Ovary (tissue), 9 donors: Measurements from ENCODE around the gene ABHD4. TPM values are rescaled to one million over a fixed set of nuclear protein-coding genes. Genes with fewer than 3 reads are reported as not detected.
"Not testable (repeated sequence)": the region's sequence is repeated elsewhere in the genome, so short reads cannot be mapped to it uniquely, and the experiment has no call there.

Experiments used
- DNase-seq, 5 donors: peaks; one replicate each; pipeline ENCODE4 v3.0.0-alpha.2; 2019 to 2020
- H3K27ac ChIP-seq, 2 donors: fragments of 200-600 bp; one replicate each; pipeline versions ENCODE4 v1.5.1 to v1.8.0; 2019 to 2022
- H3K27me3 ChIP-seq: fragments of 200-600 bp; one replicate; pipeline ENCODE4 v1.8.0; 2022
- H3K36me3 ChIP-seq: fragments of 200-600 bp; sonication (generic); one replicate; pipeline ENCODE4 v1.5.1; 2019
- H3K4me1 ChIP-seq: one replicate; pipeline ENCODE4 v1.8.1; 2013; ENCODE audit warnings: mild to moderate bottlenecking, moderate library complexity; ENCODE audit not compliant: insufficient read depth
- H3K4me3 ChIP-seq: fragments of 200-600 bp; sonication (generic); one replicate; pipeline ENCODE4 v1.5.1; 2017
- H3K9me3 ChIP-seq, 2 donors: fragments of 200-600 bp in 1 of 2; sonication (generic) in 1 of 2; one replicate each; pipeline versions ENCODE4 v1.5.1 to v1.8.1; 2013 to 2019; ENCODE audit warnings: mild to moderate bottlenecking in 1 of 2, moderate library complexity in 1 of 2
- EP300 ChIP-seq: sonication (generic); formaldehyde crosslinking; IDR thresholded peaks from one replicate; pipeline ENCODE4 v1.6.1; 2017; ENCODE audit warnings: antibody characterized with exemption
- POLR2A ChIP-seq: fragments of 450-650 bp; IDR thresholded peaks from one replicate; pipeline ENCODE4 v1.6.1; 2017; ENCODE audit warnings: antibody characterized with exemption, mild to moderate bottlenecking, moderate library complexity
- WGBS, 3 donors: extraction: QIAGEN DNeasy Blood & Tissue Kit in 1 of 3; methylation state at CpG; one replicate each; pipeline versions ENCODE4 v1.1.5 to v1.1.7; 2013 to 2017; 5-methylcytosine and 5-hydroxymethylcytosine counted together
- intact Hi-C, 4 donors: fragments of 100-400 bp; cut with DNase I; formaldehyde crosslinking; loops; one replicate each; pipeline versions ENCODE4 v1.11.0 to v1.15.1; 2022 to 2023
- polyA plus RNA-seq, 2 donors: library from polyadenylated mRNA; stranded (reverse); fragments of 200-250 nt in 1 of 2; fragments of 350-450 nt in 1 of 2; fragmentation: Illumina TruSeq in 1 of 2; extraction: RNeasy Lipid Tissue Mini Kit (QIAGEN cat#74804) in 1 of 2; gene quantifications; one replicate each; pipeline ENCODE4 v1.2.3, GENCODE V29; 2013 to 2014
- total RNA-seq, 7 donors: library from RNA; depleted of rRNA in 2 of 7; stranded (reverse); fragments of >200 nt in 2 of 7; fragmentation: NEBNext Ultra II Directional in 3 of 7; extraction: Animal tissue kit (Norgen Biotek cat#: 25700) in 3 of 7; gene quantifications; one replicate each; pipeline versions ENCODE4 v1.1.0 to v1.2.4, GENCODE V29; 2016 to 2023
- TF ChIP-seq, protein P1 (sequence below), 3 donors: fragments of 450-650 bp in 2 of 3; fragments of 200-600 bp in 1 of 3; IDR thresholded peaks; one replicate each; pipeline versions ENCODE4 v1.5.1 to v1.8.0; 2016 to 2022; ENCODE audit warnings: antibody characterized with exemption in 3 of 3, mild to moderate bottlenecking in 1 of 3
- donor health status: DM: no; HTN: no; CAD: no; lungs with moderate emphysema.
- donor health status: DM: no; HTN: no; CAD: no.
- donor health status: Bipolar disorder and iron deficiency.
- donor health status: DM: yes; HTN: yes; CAD: no.
- donor health status: DM: no; HTN: no; CAD: no.
- donor health status: DM: yes; HTN: yes; CAD: no.

Gene ABHD4
- total and polyA plus RNA-seq, 9 donors: 5.6 to 64.0 (median 18.8) TPM

DNA sequence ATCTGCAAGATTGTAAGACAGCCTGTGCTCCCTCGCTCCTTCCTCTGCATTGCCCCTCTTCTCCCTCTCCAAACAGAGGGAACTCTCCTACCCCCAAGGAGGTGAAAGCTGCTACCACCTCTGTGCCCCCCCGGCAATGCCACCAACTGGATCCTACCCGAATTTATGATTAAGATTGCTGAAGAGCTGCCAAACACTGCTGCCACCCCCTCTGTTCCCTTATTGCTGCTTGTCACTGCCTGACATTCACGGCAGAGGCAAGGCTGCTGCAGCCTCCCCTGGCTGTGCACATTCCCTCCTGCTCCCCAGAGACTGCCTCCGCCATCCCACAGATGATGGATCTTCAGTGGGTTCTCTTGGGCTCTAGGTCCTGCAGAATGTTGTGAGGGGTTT is 46.5 kb upstream of the ABHD4 start:
- intact Hi-C loops: loop anchor here in 2 of 4 donors (5.0 to 10.0 kb wide), 2 partner anchors 103 to 159 kb away; no protein-coding TSS in a partner anchor
- TF ChIP-seq, protein P1, sequence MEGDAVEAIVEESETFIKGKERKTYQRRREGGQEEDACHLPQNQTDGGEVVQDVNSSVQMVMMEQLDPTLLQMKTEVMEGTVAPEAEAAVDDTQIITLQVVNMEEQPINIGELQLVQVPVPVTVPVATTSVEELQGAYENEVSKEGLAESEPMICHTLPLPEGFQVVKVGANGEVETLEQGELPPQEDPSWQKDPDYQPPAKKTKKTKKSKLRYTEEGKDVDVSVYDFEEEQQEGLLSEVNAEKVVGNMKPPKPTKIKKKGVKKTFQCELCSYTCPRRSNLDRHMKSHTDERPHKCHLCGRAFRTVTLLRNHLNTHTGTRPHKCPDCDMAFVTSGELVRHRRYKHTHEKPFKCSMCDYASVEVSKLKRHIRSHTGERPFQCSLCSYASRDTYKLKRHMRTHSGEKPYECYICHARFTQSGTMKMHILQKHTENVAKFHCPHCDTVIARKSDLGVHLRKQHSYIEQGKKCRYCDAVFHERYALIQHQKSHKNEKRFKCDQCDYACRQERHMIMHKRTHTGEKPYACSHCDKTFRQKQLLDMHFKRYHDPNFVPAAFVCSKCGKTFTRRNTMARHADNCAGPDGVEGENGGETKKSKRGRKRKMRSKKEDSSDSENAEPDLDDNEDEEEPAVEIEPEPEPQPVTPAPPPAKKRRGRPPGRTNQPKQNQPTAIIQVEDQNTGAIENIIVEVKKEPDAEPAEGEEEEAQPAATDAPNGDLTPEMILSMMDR (IDR thresholded peaks at IDR 0.05): no peak
- TF ChIP-seq EP300 (no peak), POLR2A (no peak)
- 63 to 68% (median 66%) methylated on average over 5 of the region's 5 CpGs for WGBS, 3 donors
- no peaks in the 10 kb centered on the region for H3K9me3 ChIP-seq
- no peaks in the 10 kb centered on the region for H3K36me3 ChIP-seq
- H3K27me3 ChIP-seq: no peaks in the 10 kb centered on the region
- no peaks in the 10 kb centered on the region for H3K4me1 ChIP-seq
- no peak overlapping the region for H3K27ac ChIP-seq
- no peak for DNase-seq
- no peak overlapping the region for H3K4me3 ChIP-seq

DNA sequence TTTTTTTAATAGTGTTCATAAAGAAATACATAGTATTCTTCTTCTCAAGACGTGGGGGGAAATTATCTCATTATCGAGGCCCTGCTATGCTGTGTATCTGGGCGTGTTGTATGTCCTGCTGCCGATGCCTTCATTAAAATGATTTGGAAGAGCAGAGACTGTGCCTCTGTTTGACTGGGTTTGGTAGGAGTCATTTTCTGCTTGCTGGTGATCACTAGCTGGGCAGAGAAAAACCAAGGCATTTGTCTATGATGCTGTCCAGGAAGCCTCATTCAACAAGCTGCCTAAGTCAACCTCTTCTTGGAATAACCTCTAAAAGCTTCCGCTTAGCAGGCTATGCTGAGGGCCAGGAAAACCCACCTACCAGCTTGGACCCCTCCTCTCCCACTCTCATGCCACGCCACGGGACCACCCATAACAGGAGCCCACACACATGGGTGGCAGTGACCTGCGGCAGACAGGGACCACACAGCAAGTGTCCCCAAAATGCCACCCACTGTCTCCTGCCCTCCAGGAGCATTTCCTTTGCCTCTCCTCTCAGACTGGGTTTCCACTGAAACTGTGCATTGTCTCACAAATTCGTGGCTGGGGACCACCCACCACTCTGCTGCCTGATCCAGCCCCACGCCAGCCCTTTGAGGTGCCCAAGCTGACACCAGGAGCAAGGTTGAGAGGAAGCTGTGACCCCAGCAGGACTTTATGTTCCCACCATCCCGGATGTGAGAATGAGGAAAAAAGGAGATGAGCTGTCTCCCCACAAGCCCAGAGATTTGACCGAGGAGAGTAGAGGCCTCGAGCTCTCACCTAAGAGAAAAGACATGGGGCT is 45.9 kb upstream of the ABHD4 start:
- Histone ChIP-seq H3K36me3 (no peaks in the 10 kb centered on the region), H3K27me3 (no peaks in the 10 kb centered on the region), H3K9me3 (no peaks in the 10 kb centered on the region), H3K4me3 (no peak overlapping the region), H3K27ac (no peak overlapping the region), H3K4me1 (no peaks in the 10 kb centered on the region)
- WGBS, 3 donors: 73 to 89% (median 85%) methylated on average over 13 of the region's 13 CpGs
- DNase-seq: no peak
- intact Hi-C loops: loop anchor here in 2 of 4 donors (5.0 to 10.0 kb wide), 2 partner anchors 103 to 160 kb away; no protein-coding TSS in a partner anchor
- TF ChIP-seq, protein P1 (IDR thresholded peaks at IDR 0.05): no peak
- TF ChIP-seq POLR2A (no peak), EP300 (no peak)

DNA sequence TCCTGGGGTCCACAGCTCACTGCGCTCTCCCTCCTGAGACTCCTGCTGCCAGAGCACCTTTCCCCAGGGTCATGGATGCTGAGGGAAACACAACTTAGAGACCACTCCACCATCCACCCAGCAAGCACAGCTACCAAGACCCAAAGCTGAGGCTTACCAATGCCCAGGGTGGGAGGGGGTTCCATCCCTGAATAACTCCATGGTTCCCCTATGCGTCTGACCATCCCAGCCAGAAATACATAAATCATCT is 45.3 kb upstream of the ABHD4 start:
- H3K36me3 ChIP-seq: no peaks in the 10 kb centered on the region
- no peak overlapping the region for H3K27ac ChIP-seq
- no peak for TF ChIP-seq EP300
- no peak for TF ChIP-seq POLR2A
- TF ChIP-seq, protein P1 (IDR thresholded peaks at IDR 0.05): no peak
- H3K4me3 ChIP-seq: no peak overlapping the region
- H3K27me3 ChIP-seq: no peaks in the 10 kb centered on the region
- 96 to 100% (median 97%) methylated on average over 2 of the region's 2 CpGs for WGBS, 3 donors
- no peaks in the 10 kb centered on the region for H3K9me3 ChIP-seq
- no peaks in the 10 kb centered on the region for H3K4me1 ChIP-seq
- DNase-seq: no peak
- intact Hi-C loops: loop anchor here in 2 of 4 donors (5.0 to 10.0 kb wide), 2 partner anchors 102 to 160 kb away; no protein-coding TSS in a partner anchor

DNA sequence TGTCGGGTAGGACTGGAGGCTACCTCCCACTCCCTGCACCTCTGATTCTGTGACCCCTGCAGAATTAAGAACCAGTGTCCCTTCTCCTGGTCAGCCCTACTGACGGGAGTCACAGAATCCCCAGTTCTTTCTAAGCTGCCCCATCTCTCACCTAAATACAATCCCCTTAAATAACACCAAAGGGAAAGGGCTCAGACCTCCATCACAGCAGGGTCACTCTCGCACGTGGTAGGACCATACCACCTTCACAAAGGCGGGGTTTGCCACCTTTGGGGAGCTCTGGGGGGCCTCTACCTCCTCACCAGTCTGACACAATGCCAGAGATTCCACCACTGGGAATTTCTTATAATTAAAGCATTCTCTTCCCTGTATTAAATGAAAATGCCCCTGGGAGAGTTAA is 44.7 kb upstream of the ABHD4 start:
- no peak for DNase-seq
- Histone ChIP-seq H3K4me1 (no peaks in the 10 kb centered on the region), H3K27ac (no peak overlapping the region), H3K27me3 (no peaks in the 10 kb centered on the region), H3K36me3 (no peaks in the 10 kb centered on the region), H3K9me3 (no peaks in the 10 kb centered on the region), H3K4me3 (no peak overlapping the region)
- 89 to 95% (median 91%) methylated on average over 5 of the region's 5 CpGs for WGBS, 3 donors
- intact Hi-C loops: loop anchor here in 2 of 4 donors (5.0 to 10.0 kb wide), 2 partner anchors 101 to 161 kb away; no protein-coding TSS in a partner anchor
- TF ChIP-seq, protein P1 (IDR thresholded peaks at IDR 0.05): no peak
- TF ChIP-seq EP300 (no peak), POLR2A (no peak)

DNA sequence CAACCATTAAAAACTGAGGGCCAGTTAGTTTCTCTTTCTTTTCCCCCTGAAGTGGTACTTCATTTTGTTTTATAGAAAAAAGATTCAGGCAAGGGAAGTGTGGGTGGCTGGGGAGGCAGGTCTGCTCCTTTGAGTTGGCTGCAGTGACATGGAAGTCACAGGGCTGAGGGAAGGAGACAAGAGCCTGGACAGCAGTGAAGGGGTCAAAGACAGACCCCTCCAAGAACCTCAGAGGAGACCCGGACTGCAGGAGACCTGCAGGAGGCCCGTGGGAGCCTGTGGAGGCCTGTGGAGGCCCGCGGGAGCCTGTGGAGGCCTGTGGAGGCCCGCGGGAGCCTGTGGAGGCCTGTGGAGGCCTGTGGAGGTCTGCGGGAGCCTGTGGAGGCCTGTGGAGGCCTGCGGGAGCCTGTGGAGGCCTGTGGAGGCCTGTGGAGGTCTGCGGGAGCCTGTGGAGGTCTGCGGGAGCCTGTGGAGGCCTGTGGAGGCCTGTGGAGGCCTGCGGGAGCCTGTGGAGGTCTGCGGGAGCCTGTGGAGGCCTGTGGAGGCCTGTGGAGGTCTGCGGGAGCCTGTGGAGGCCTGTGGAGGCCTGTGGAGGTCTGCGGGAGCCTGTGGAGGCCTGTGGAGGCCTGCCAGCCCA is 44.1 kb upstream of the ABHD4 start:
- not testable (repeated sequence) for DNase-seq, H3K4me1 ChIP-seq, H3K9me3 ChIP-seq, H3K27me3 ChIP-seq, H3K36me3 ChIP-seq, H3K4me3 ChIP-seq, H3K27ac ChIP-seq
- intact Hi-C loops: loop anchor here in 2 of 4 donors (5.0 to 10.0 kb wide), 2 partner anchors 101 to 162 kb away; no protein-coding TSS in a partner anchor
- 78 to 89% (median 82%) methylated on average over 8 to 14 of the region's 14 CpGs for WGBS, 3 donors
